ENCODE measurements around the gene DLST. TPM values are rescaled to one million over a fixed set of nuclear protein-coding genes. Genes with fewer than 3 reads are reported as not detected.

DLST gene
- total and polyA plus RNA-seq, 9 donors = 41.0 to 100 (median 68.6) TPM

DNA sequence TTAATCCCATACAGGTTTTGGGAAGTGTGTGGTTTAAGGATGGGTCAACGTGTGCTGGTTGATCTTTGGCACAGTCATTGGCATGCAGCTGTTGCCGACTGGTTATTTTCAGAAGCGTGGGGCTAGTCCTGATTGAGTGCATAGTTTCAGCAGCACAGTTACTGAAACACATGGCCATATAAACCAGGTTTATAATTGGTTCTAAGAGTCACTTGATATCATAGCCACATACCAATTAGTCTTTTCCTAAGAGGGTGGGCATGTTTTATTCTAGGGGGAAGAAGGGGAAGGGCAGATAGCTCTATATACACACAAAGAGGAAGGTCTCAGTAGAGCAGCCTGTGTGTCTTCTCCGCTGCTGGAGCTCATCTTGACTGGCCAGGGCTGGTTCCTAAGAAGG lies 52.3 kb downstream of the DLST start:
- DNase-seq = peak in 1 of 5 donors; percentile 32
- H3K9me3 ChIP-seq = no peaks in the 10 kb centered on the region
- WGBS, 3 donors = 20 to 33% (median 22%) methylated on average over 4 of the region's 4 CpGs
- no peaks in the 10 kb centered on the region for H3K27me3 ChIP-seq
- no peaks in the 10 kb centered on the region for H3K36me3 ChIP-seq
- peaks cover 4% of the 10 kb centered on the region for H3K4me1 ChIP-seq (ENCODE audit: insufficient read depth)
- no peak overlapping the region for H3K4me3 ChIP-seq
- TF ChIP-seq POLR2A (IDR thresholded peaks at IDR 0.05) (no peak), EP300 (IDR thresholded peaks at IDR 0.05) (no peak)
- TF ChIP-seq, protein P1, sequence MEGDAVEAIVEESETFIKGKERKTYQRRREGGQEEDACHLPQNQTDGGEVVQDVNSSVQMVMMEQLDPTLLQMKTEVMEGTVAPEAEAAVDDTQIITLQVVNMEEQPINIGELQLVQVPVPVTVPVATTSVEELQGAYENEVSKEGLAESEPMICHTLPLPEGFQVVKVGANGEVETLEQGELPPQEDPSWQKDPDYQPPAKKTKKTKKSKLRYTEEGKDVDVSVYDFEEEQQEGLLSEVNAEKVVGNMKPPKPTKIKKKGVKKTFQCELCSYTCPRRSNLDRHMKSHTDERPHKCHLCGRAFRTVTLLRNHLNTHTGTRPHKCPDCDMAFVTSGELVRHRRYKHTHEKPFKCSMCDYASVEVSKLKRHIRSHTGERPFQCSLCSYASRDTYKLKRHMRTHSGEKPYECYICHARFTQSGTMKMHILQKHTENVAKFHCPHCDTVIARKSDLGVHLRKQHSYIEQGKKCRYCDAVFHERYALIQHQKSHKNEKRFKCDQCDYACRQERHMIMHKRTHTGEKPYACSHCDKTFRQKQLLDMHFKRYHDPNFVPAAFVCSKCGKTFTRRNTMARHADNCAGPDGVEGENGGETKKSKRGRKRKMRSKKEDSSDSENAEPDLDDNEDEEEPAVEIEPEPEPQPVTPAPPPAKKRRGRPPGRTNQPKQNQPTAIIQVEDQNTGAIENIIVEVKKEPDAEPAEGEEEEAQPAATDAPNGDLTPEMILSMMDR (IDR thresholded peaks at IDR 0.05) = no peak
- intact Hi-C loops (cut with DNase I) = no loop called here
- no peak overlapping the region for H3K27ac ChIP-seq

- peak in 1 of 5 donors; percentile 34 for DNase-seq
- Histone ChIP-seq H3K27me3 (no peaks in the 10 kb centered on the region), H3K9me3 (no peaks in the 10 kb centered on the region), H3K27ac (no peak overlapping the region), H3K4me3 (no peak overlapping the region), H3K36me3 (no peaks in the 10 kb centered on the region), H3K4me1 (ENCODE audit: insufficient read depth) (peaks cover 7% of the 10 kb centered on the region)
- intact Hi-C loops (cut with DNase I) = no loop called here
- TF ChIP-seq POLR2A (IDR thresholded peaks at IDR 0.05) = no peak
- 47 to 55% (median 48%) methylated on average over 26 of the region's 26 CpGs for WGBS, 3 donors
These were observed 53.0 kb downstream of the DLST start for GRCh38 chr14:74934476-74935359.

- Histone ChIP-seq H3K27ac (no peak overlapping the region), H3K4me1 (ENCODE audit: insufficient read depth) (peaks cover 13% of the 10 kb centered on the region), H3K27me3 (no peaks in the 10 kb centered on the region), H3K36me3 (no peaks in the 10 kb centered on the region), H3K9me3 (no peaks in the 10 kb centered on the region), H3K4me3 (no peak overlapping the region)
- TF ChIP-seq EP300 (IDR thresholded peaks at IDR 0.05) (no peak), POLR2A (IDR thresholded peaks at IDR 0.05) (no peak)
- TF ChIP-seq, protein P1 (IDR thresholded peaks at IDR 0.05) = no peak
- intact Hi-C loops (cut with DNase I) = no loop called here
- WGBS, 3 donors = 76 to 89% (median 77%) methylated on average over 9 of the region's 9 CpGs
- DNase-seq = peak in 1 of 5 donors; percentile 26
These were observed 53.6 kb downstream of the DLST start for GRCh38 chr14:74935360-74935680.

- Histone ChIP-seq H3K36me3 (no peaks in the 10 kb centered on the region), H3K4me3 (no peak overlapping the region), H3K27me3 (no peaks in the 10 kb centered on the region), H3K9me3 (no peaks in the 10 kb centered on the region), H3K27ac (no peak overlapping the region), H3K4me1 (ENCODE audit: insufficient read depth) (peaks cover 14% of the 10 kb centered on the region)
- peak in 1 of 5 donors; percentile 12 for DNase-seq
- intact Hi-C loops (cut with DNase I) = no loop called here
- WGBS, 3 donors = 89 to 95% (median 94%) methylated on average over 11 of the region's 11 CpGs
- no peak for TF ChIP-seq EP300 (IDR thresholded peaks at IDR 0.05)
- TF ChIP-seq POLR2A (IDR thresholded peaks at IDR 0.05) = no peak
- TF ChIP-seq, protein P1 (IDR thresholded peaks at IDR 0.05) = no peak
These were observed 54.4 kb downstream of the DLST start for GRCh38 chr14:74936151-74936550.

DNA sequence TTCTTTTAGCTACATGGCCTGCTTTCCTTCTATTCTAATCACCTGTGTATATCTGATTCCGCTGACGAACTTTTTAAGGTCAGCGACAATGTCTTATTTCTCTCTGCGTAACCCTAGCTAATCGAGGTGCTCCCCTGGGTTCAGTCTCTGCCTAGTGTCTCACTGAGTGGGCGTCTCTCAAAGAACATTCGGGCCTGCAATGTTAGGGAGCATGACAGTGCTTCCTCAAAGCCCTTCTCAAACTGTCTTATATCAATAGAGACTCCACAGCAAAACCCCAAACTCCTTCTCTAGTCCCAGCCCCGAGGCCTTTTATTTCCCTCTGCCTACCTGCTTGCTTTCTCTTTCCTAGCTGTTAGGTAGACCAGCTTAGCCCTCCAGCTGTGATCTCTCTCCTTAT lies 55.0 kb downstream of the DLST start:
- 93 to 95% (median 94%) methylated on average over 8 of the region's 8 CpGs for WGBS, 3 donors
- no peaks in the 10 kb centered on the region for H3K9me3 ChIP-seq
- TF ChIP-seq, protein P1 (IDR thresholded peaks at IDR 0.05) = no peak
- TF ChIP-seq EP300 (IDR thresholded peaks at IDR 0.05) = no peak
- no peak for TF ChIP-seq POLR2A (IDR thresholded peaks at IDR 0.05)
- intact Hi-C loops (cut with DNase I) = no loop called here
- no peaks in the 10 kb centered on the region for H3K27me3 ChIP-seq
- H3K4me3 ChIP-seq = no peak overlapping the region
- peaks cover 14% of the 10 kb centered on the region for H3K4me1 ChIP-seq (ENCODE audit: insufficient read depth)
- no peak overlapping the region for H3K27ac ChIP-seq
- no peaks in the 10 kb centered on the region for H3K36me3 ChIP-seq
- DNase-seq = peak in 1 of 5 donors; percentile 3
